Right atrium auricular region (tissue), 2 donors: ENCODE results near the gene NES. TPM values are rescaled to one million over a fixed set of nuclear protein-coding genes. Genes with fewer than 3 reads are reported as not detected.
A peak's percentile ranks its signal among the peaks of the same experiment; 100 is the strongest.

Source experiments
- DNase-seq: peaks from one replicate; pipeline ENCODE4 v3.0.0-alpha.2; 2019; ENCODE audit warnings: low spot score
- H3K27ac ChIP-seq, 2 donors: fragments of 200-600 bp; sonication (generic); 1 replicate in 1 of 2; 2 replicates in 1 of 2; pipeline ENCODE4 v1.5.1; 2016 to 2019
- H3K27me3 ChIP-seq, 2 donors: fragments of 200-600 bp; sonication (generic); one replicate each; pipeline versions ENCODE4 v1.5.1 to v1.6.0; 2017 to 2019
- H3K36me3 ChIP-seq: fragments of 200-600 bp; sonication (generic); one replicate; pipeline ENCODE4 v1.5.1; 2016
- H3K4me1 ChIP-seq, 2 donors: fragments of 200-600 bp; sonication (generic); one replicate each; pipeline versions ENCODE4 v1.5.1 to v1.6.0; 2017 to 2019
- H3K4me3 ChIP-seq, 2 donors: fragments of 200-600 bp; sonication (generic); 1 replicate in 1 of 2; 2 replicates in 1 of 2; pipeline ENCODE4 v1.5.1; 2017 to 2019; ENCODE audit warnings: mild to moderate bottlenecking in 1 of 2, moderate library complexity in 1 of 2
- H3K9me3 ChIP-seq, 2 donors: fragments of 200-600 bp; sonication (generic); one replicate each; pipeline ENCODE4 v1.5.1; 2019
- CTCF ChIP-seq, 2 donors: fragments of 200-600 bp; sonication (generic); IDR thresholded peaks; one replicate each; pipeline ENCODE4 v1.5.1; 2019; ENCODE audit warnings: antibody characterized with exemption in 2 of 2
- total RNA-seq, 2 donors: library from RNA; depleted of rRNA; stranded (reverse); fragments of >200 nt; gene quantifications; one replicate each; pipeline ENCODE4 v1.1.0, GENCODE V29; 2016

The NES gene
- total RNA-seq, 2 donors from 2014 or later = 134 to 173 TPM

- Histone ChIP-seq H3K4me1 (peaks cover 0 to 28% of the 10 kb centered on the region in 2 donors), H3K9me3 (no peaks in the 10 kb centered on the region), H3K36me3 (no peaks in the 10 kb centered on the region), H3K27me3 (peaks cover 8 to 25% of the 10 kb centered on the region in 2 donors), H3K4me3 (peak overlapping the region; percentile 23 to 50), H3K27ac (peak overlapping the region; percentile 53 to 55)
- DNase-seq = no peak
- TF ChIP-seq CTCF (IDR thresholded peaks at IDR 0.05) = peak; percentile 64 to 86
Measured at GRCh38 chr1:156625436-156626078, 51.6 kb downstream of the NES start.

- no peak for TF ChIP-seq CTCF (IDR thresholded peaks at IDR 0.05)
- DNase-seq = no peak
- peaks cover 8 to 25% of the 10 kb centered on the region in 2 donors for H3K27me3 ChIP-seq
- no peaks in the 10 kb centered on the region for H3K36me3 ChIP-seq
- H3K4me1 ChIP-seq = peaks cover 0 to 28% of the 10 kb centered on the region in 2 donors
- peak overlapping the region; percentile 23 to 50 for H3K4me3 ChIP-seq
- H3K9me3 ChIP-seq = no peaks in the 10 kb centered on the region
- H3K27ac ChIP-seq = peak overlapping the region; percentile 53 to 55
Measured at GRCh38 chr1:156624814-156625435, 52.3 kb downstream of the NES start.

GRCh38 chr1:156623946-156624813, 53.0 kb downstream of the NES start:
- DNase-seq = no peak
- Histone ChIP-seq H3K36me3 (no peaks in the 10 kb centered on the region), H3K4me3 (peak overlapping the region; percentile 23 to 50), H3K4me1 (peaks cover 0 to 28% of the 10 kb centered on the region in 2 donors), H3K27ac (peak overlapping the region; percentile 53 to 55), H3K27me3 (peaks cover 8 to 25% of the 10 kb centered on the region in 2 donors), H3K9me3 (no peaks in the 10 kb centered on the region)
- TF ChIP-seq CTCF (IDR thresholded peaks at IDR 0.05) = peak; percentile 30 to 55

GRCh38 chr1:156622581-156623297, 54.5 kb downstream of the NES start:
- peaks cover 8 to 25% of the 10 kb centered on the region in 2 donors for H3K27me3 ChIP-seq
- H3K4me1 ChIP-seq = peaks cover 0 to 28% of the 10 kb centered on the region in 2 donors
- H3K36me3 ChIP-seq = no peaks in the 10 kb centered on the region
- H3K27ac ChIP-seq = no peak overlapping the region
- no peaks in the 10 kb centered on the region for H3K9me3 ChIP-seq
- no peak overlapping the region for H3K4me3 ChIP-seq
- no peak for DNase-seq
- TF ChIP-seq CTCF (IDR thresholded peaks at IDR 0.05) = no peak

GRCh38 chr1:156619582-156619955, 57.6 kb downstream of the NES start:
- Histone ChIP-seq H3K27me3 (peaks cover 5 to 6% of the 10 kb centered on the region in 2 donors), H3K9me3 (no peaks in the 10 kb centered on the region), H3K27ac (no peak overlapping the region), H3K36me3 (no peaks in the 10 kb centered on the region), H3K4me3 (no peak overlapping the region), H3K4me1 (peaks cover 0 to 38% of the 10 kb centered on the region in 2 donors)
- no peak for TF ChIP-seq CTCF (IDR thresholded peaks at IDR 0.05)
- DNase-seq = no peak
